Adipocyte (in vitro differentiated cells): Measurements from ENCODE around the gene CABLES1.
"Not testable (repeated sequence)": the region's sequence is repeated elsewhere in the genome, so short reads cannot be mapped to it uniquely, and the experiment has no call there.

Experiments used
- DNase-seq: peaks from one replicate; pipeline ENCODE4 v3.0.0-alpha.2; 2015; ENCODE audit warnings: low read depth
- H3K27me3 ChIP-seq: replicated peaks from 2 replicates; pipeline ENCODE4 v1.7.0; 2013; ENCODE audit warnings: mild to moderate bottlenecking, low read length, moderate library complexity; ENCODE audit not compliant: control insufficient read depth, insufficient read depth
- H3K36me3 ChIP-seq: 2 replicates; pipeline ENCODE4 v1.7.0; 2013; ENCODE audit warnings: low read length, mild to moderate bottlenecking, moderate library complexity; ENCODE audit not compliant: control insufficient read depth, insufficient read depth, severe bottlenecking
- H3K4me1 ChIP-seq: 2 replicates; pipeline ENCODE4 v1.7.0; 2013; ENCODE audit warnings: mild to moderate bottlenecking, low read length, moderate library complexity; ENCODE audit not compliant: control insufficient read depth, insufficient read depth
- H3K4me3 ChIP-seq: 2 replicates; pipeline ENCODE4 v1.7.0; 2013; ENCODE audit warnings: mild to moderate bottlenecking, low read length, moderate library complexity
- H3K9ac ChIP-seq: 2 replicates; pipeline ENCODE4 v1.7.0; 2013; ENCODE audit warnings: mild to moderate bottlenecking, low read length, moderate library complexity
- H3K9me3 ChIP-seq: 2 replicates; pipeline ENCODE4 v1.7.0; 2013; ENCODE audit warnings: mild to moderate bottlenecking, low read length, moderate library complexity; ENCODE audit not compliant: control insufficient read depth

CABLES1 gene

GRCh38 chr18:23101861-23102432 is 33.3 kb upstream of the CABLES1 start:
- Histone ChIP-seq H3K9ac (no peak overlapping the region), H3K4me3 (no peak overlapping the region), H3K36me3 (no peaks in the 10 kb centered on the region), H3K27me3 (no peaks in the 10 kb centered on the region), H3K9me3 (no peaks in the 10 kb centered on the region), H3K4me1 (peaks cover 12% of the 10 kb centered on the region)
- DNase-seq = no peak

- no peaks in the 10 kb centered on the region for H3K9me3 ChIP-seq
- no peak overlapping the region for H3K9ac ChIP-seq
- peaks cover 18% of the 10 kb centered on the region for H3K4me1 ChIP-seq
- H3K4me3 ChIP-seq = no peak overlapping the region
- DNase-seq = no peak
- H3K36me3 ChIP-seq = no peaks in the 10 kb centered on the region
- H3K27me3 ChIP-seq = no peaks in the 10 kb centered on the region
Measured at GRCh38 chr18:23102493-23103261, 32.6 kb upstream of the CABLES1 start.

DNA sequence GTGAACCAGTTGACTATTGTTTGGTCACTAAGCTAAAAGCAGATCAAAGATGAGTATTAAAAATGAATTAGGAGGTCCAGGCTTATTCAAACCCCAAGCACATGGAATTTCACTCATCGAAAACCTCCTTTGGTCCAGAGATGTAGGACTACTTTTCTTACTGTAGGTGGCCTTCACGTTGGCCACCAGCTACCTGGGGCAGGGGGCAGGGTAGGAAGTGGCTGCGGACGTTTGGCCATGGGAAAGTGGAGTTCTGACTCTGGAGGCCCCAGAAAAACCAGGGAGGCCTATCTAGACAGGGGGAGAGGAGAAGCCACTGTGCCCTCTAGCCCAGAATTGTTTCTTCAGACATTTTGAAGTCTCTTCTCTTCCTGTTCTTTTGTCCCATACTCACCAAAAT is 31.8 kb upstream of the CABLES1 start:
- DNase-seq = no peak
- peaks cover 25% of the 10 kb centered on the region for H3K4me1 ChIP-seq
- no peaks in the 10 kb centered on the region for H3K36me3 ChIP-seq
- H3K4me3 ChIP-seq = no peak overlapping the region
- no peaks in the 10 kb centered on the region for H3K9me3 ChIP-seq
- H3K27me3 ChIP-seq = no peaks in the 10 kb centered on the region
- H3K9ac ChIP-seq = no peak overlapping the region

- no peaks in the 10 kb centered on the region for H3K9me3 ChIP-seq
- H3K9ac ChIP-seq = no peak overlapping the region
- no peaks in the 10 kb centered on the region for H3K27me3 ChIP-seq
- no peaks in the 10 kb centered on the region for H3K36me3 ChIP-seq
- H3K4me1 ChIP-seq = peaks cover 28% of the 10 kb centered on the region
- H3K4me3 ChIP-seq = no peak overlapping the region
- no peak for DNase-seq
Measured at GRCh38 chr18:23105030-23105429, 30.3 kb upstream of the CABLES1 start.

- Histone ChIP-seq H3K9ac (no peak overlapping the region), H3K4me1 (peaks cover 28% of the 10 kb centered on the region), H3K4me3 (no peak overlapping the region), H3K27me3 (no peaks in the 10 kb centered on the region), H3K9me3 (no peaks in the 10 kb centered on the region), H3K36me3 (no peaks in the 10 kb centered on the region)
- no peak for DNase-seq
Measured at GRCh38 chr18:23105581-23106219, 29.6 kb upstream of the CABLES1 start.

- DNase-seq = peak; percentile 68
- H3K9me3 ChIP-seq = no peaks in the 10 kb centered on the region
- H3K4me1 ChIP-seq = peaks cover 28% of the 10 kb centered on the region
- peak overlapping the region; percentile 66 for H3K4me3 ChIP-seq
- H3K36me3 ChIP-seq = no peaks in the 10 kb centered on the region
- no peaks in the 10 kb centered on the region for H3K27me3 ChIP-seq
- H3K9ac ChIP-seq = peak overlapping the region; percentile 74
Measured at GRCh38 chr18:23106575-23106974, 28.7 kb upstream of the CABLES1 start.

GRCh38 chr18:23107718-23108117 is 27.6 kb upstream of the CABLES1 start:
- Histone ChIP-seq H3K4me1 (peaks cover 28% of the 10 kb centered on the region), H3K27me3 (no peaks in the 10 kb centered on the region), H3K9me3 (peaks cover 5% of the 10 kb centered on the region), H3K36me3 (no peaks in the 10 kb centered on the region), H3K4me3 (no peak overlapping the region), H3K9ac (no peak overlapping the region)
- no peak for DNase-seq

DNA sequence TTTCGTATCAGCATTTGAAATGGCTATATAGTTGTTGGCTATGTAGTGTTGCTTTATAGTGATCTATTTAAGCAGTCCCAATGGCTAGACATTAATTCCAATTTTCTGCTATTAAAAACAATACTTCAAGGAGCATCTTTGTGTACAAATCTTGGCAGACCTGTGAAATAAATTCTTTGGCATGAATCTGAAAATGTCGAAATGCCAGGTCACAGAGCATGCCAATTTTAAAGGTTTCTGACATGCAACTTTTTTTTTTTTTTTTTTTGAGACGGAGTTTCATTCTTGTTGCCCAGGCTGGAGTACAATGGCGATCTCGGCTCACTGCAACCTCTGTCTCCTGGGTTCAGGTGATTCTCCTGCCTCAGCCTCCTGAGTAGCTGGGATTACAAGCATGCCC is 26.8 kb upstream of the CABLES1 start:
- DNase-seq = no peak
- Histone ChIP-seq H3K36me3 (no peaks in the 10 kb centered on the region), H3K9me3 (peaks cover 5% of the 10 kb centered on the region)

GRCh38 chr18:23109163-23109562 is 26.1 kb upstream of the CABLES1 start:
- not testable (repeated sequence) for H3K4me3 ChIP-seq, H3K9ac ChIP-seq, H3K27me3 ChIP-seq, H3K36me3 ChIP-seq, DNase-seq, H3K9me3 ChIP-seq
- peaks cover 32% of the 10 kb centered on the region for H3K4me1 ChIP-seq

More for the DNA sequence above, 26.8 kb upstream of the CABLES1 start:
- H3K4me1 ChIP-seq = peaks cover 28% of the 10 kb centered on the region
- H3K4me3 ChIP-seq = no peak overlapping the region
- H3K9ac ChIP-seq = no peak overlapping the region
- no peaks in the 10 kb centered on the region for H3K27me3 ChIP-seq

DNA sequence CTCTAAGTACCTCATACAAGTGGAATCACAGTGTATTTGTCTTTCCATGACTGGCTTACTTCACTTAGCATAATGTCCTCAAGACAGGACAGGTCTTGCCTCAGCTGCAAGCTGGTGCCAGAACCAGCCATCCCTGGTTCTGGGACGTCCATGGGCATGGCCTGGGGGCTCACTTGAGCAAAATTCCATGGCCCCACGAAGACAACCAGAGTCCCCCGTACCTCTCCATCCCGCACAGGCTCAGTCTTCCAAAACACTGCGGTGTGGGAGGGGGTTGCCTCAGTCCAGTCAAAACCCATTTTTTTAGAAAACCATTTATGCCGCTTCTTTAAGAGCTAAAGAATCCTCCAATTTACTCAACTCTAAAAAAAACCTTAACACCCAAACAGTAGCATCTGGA is 21.7 kb upstream of the CABLES1 start:
- DNase-seq = no peak
- H3K4me3 ChIP-seq = no peak overlapping the region
- no peaks in the 10 kb centered on the region for H3K27me3 ChIP-seq
- peaks cover 20% of the 10 kb centered on the region for H3K4me1 ChIP-seq
- H3K36me3 ChIP-seq = no peaks in the 10 kb centered on the region
- H3K9ac ChIP-seq = no peak overlapping the region
- peaks cover 5% of the 10 kb centered on the region for H3K9me3 ChIP-seq

DNA sequence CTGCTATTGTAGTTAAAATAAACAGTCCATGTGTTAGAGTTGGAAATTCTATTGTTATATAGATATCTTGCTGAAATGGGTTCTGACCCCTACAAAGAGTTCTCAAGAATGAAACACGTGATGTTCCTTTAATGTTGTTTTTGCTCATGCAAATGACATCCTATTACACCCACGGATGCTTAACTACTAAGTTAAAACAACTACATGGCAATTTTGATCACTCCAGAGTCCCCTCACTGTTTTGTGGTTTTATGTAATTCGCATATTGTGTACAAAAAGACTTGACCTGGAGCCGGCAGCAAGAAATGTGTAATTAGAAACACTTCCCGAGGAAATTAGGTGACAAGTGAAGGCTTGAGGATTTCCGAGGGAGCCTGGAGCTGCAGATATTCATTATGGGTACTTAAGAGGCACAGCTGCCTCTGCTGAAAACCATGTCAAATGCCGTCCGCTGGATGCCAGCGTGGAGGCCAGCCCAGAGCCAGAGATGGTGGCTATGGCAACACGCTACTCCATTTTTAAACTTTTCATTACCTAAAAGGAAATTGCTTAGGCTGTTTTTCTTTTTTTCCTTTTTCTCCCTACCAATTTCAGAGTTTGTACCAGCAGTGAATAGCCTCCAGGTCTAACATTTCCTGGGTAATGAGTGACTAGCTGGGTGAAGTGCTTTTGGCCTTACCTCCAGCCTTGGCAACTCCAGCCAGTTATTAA is 21.0 kb upstream of the CABLES1 start:
- DNase-seq = no peak
- H3K4me3 ChIP-seq = peak overlapping the region; percentile 13
- peaks cover 17% of the 10 kb centered on the region for H3K4me1 ChIP-seq
- H3K36me3 ChIP-seq = no peaks in the 10 kb centered on the region
- H3K27me3 ChIP-seq = no peaks in the 10 kb centered on the region
- H3K9ac ChIP-seq = peak overlapping the region; percentile 18
- H3K9me3 ChIP-seq = peaks cover 5% of the 10 kb centered on the region
